ENCODE data around the gene DYDC2.
"Not testable (repeated sequence)": the region's sequence is repeated elsewhere in the genome, so short reads cannot be mapped to it uniquely, and the experiment has no call there.

DYDC2 gene

DNA sequence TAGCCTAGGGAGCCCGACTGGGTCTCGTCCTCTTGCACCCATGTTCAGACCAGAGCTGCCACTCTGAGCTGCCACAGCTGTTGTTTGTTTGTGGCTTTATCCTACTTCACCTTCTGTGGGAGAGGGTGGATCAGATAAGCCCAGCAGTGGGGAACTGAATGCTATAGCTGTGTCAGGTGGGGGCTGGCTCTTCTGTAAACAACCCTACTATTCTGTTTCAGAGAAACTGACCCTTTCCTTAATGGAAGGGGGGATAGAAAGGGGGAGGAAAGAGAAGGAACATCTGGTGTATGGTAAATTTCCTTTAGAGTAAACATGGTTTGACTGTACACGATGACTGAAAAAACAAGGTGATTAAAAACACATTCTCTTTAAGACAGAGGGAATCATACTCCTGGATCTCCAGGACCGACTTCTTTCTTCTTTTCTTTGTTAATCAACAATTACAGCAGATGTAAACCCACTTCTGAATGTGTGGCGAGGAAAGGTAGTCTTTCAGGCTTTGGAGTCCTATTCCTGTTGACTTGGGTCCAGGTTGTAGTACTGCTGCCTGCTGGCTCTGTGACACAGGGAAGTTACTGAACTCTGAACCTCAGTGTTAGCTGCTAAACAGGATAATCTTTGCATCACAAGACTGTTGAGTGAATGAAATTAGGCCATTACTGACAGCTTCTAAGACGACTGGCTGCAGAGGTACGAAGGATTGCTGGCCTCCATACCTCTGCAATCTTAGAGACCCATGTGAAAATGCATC lies 57.7 kb downstream of the DYDC2 start:
- no peak for DNase-seq (ENCODE audit: low read depth)

DNA sequence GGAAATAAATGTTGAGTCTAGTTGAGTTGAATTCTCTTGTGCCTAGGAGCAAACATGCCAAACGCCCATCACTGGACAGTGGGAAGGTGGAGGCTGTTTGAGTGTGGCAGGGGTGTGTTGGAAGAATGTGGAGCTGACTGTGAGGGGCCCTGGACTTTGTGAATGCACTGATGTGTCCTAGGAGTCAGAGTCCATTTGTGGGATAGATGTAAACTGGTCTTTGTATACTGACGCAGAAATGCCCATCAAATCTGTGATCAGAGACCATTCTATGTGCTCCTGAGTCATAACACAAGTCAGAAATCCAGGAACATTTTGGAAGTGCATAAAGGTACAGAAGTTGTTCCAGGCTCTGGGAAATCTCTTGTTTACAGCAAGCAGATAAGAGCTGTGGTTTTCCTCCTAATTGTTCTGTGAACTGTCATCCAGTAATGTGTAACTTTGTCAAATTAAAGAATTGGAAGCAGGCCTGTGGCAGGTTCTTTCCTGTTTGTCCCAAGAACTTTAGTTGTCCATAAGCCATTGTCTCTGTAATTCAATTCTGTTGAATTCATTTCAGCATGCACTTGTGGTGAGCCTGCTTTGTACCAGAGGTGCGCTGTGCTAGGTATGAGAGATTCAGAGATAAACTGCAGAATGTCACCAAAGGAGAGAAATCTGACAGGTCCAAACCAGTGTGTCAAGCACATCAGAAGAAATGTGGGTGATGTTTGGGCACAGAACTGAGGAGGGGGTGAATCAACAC lies 59.3 kb downstream of the DYDC2 start:
- no peak for DNase-seq (ENCODE audit: low read depth)

DNA sequence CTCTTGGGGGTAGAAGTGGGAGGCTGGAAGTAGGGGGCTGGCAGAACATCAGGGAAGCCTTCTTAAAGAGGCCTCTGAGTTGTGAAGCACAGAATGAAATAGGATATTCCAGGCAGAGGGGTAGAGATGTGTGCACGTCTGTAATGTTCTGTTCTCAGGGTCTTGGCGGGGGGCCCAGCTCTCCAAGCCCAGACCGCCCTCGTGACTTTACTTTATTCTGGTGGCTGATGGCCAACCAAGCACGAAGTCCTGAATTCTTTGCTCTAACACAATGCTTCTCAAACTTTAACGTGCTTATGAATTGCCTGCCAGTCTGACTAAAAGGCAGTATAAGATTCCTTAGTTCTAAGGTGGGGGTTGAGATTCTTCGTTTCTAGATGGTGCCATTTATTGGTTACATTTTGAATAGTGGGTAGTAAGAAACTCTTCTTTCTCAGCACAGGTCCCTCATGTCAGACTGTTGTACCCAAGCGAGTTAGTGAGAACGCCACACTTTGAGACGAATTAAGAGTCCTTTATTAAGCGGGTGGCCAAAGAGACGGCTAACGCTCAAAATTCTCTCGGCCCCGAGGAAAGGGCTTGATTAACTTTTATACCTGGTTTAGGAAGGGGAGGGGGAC lies 60.0 kb downstream of the DYDC2 start:
- no peak for DNase-seq (ENCODE audit: low read depth)

DNA sequence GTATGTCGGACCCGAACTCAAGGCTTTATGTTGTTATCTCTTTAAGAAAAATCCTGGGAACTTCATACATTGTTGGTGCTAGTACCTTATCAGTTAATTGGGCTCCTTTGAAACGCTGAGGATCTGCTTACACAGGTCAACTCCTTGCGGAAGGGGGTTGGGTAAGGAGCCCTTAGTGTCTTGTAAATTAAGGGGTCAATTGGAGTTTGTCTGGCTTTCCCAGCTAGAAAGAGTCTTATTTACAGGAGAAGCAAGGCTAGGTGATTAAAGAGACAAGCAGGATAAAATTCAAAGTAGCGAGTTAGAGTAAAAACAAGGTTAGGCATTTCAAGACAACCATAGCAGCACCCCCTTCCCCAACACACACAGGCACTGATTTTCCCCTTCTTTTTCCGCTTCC lies 60.7 kb downstream of the DYDC2 start:
- not testable (repeated sequence) for DNase-seq (ENCODE audit: low read depth)

All from stimulated activated CD8-positive, alpha-beta memory T cell treated with anti-CD3 and anti-CD28 coated beads, Interleukin-15, amount 100 ng/mL, for 24 hours (primary cell).